ENCODE measurements around the gene PDGFRB.
"Not testable (repeated sequence)": the region's sequence is repeated elsewhere in the genome, so short reads cannot be mapped to it uniquely, and the experiment has no call there.

DNA sequence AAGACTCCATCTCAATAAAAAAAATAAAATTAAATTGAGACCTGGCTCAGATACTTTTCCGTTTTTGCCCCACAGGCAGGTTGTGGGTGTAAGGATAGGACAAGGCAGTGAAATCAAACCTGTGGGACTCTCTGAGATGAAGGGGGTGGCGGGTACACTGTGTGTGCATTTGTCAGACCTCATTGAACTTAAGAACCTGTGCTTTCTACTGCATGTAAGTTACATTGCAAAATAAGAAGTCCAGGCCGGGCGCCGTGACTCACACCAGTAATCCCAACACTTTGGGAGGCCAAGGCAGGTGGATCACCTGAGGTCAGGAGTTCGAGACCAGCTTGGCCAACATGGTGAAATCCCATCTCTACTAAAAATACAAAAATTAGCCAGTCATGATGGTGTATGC, 70.9 kb downstream of the PDGFRB start:
- TF ChIP-seq, protein P1, sequence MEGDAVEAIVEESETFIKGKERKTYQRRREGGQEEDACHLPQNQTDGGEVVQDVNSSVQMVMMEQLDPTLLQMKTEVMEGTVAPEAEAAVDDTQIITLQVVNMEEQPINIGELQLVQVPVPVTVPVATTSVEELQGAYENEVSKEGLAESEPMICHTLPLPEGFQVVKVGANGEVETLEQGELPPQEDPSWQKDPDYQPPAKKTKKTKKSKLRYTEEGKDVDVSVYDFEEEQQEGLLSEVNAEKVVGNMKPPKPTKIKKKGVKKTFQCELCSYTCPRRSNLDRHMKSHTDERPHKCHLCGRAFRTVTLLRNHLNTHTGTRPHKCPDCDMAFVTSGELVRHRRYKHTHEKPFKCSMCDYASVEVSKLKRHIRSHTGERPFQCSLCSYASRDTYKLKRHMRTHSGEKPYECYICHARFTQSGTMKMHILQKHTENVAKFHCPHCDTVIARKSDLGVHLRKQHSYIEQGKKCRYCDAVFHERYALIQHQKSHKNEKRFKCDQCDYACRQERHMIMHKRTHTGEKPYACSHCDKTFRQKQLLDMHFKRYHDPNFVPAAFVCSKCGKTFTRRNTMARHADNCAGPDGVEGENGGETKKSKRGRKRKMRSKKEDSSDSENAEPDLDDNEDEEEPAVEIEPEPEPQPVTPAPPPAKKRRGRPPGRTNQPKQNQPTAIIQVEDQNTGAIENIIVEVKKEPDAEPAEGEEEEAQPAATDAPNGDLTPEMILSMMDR (conservative IDR thresholded peaks at IDR 0.05; ENCODE audit: low read length) = not testable (repeated sequence)
- not testable (repeated sequence) for TF ChIP-seq EZH2phosphoT487 (IDR thresholded peaks at IDR 0.05; ENCODE audit: borderline replicate concordance, low read depth, low read length)
